GM12865 (cell line): ENCODE data around the gene ATP5MG.

Experiments used
- DNase-seq: peaks from one replicate; pipeline ENCODE4 v3.0.0; 2010; ENCODE audit warnings: low read depth
- H3K4me3 ChIP-seq: 2 replicates; pipeline ENCODE4 v1.5.1; 2011; ENCODE audit warnings: mild to moderate bottlenecking, low read depth, low read length, control low read depth
- TF ChIP-seq, protein P1 (sequence below): IDR thresholded peaks from 2 replicates; pipeline ENCODE4 v1.5.1; 2011; ENCODE audit warnings: low read length, control low read depth, low read depth, inconsistent platforms; ENCODE audit not compliant: insufficient read depth; ENCODE audit errors: missing control alignments

ATP5MG gene

DNA sequence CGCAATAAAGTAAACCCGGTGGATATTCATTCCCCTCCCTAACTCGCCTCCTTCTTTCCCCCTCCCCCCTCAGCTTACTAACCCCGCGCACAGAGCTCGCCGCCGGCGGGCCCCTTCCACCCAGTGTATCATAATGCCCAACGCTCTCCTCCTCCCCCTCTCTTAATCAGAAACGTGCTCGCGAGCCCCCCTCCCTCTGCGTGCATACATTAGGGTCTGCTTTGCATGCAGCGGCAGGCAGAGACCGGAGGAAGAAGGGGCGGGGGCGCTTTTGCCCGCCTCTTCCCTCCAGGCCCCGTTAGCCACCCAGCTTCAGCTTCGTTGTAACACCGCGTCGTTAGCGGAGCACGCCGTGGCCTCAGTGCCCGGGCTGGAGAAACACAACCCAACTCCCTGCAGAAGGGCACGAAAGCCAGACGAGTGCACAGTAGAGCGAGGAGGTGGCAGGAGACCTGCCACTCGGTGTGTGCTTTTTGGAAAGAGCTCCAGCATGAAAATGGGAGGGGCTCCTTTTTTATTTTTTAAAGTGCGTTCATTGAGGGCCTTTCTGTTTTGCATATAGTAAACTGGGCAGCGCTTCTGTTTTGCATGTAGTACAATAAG lies 34.0 kb downstream of the ATP5MG start:
- peak; percentile 86 for DNase-seq
- TF ChIP-seq, protein P1, sequence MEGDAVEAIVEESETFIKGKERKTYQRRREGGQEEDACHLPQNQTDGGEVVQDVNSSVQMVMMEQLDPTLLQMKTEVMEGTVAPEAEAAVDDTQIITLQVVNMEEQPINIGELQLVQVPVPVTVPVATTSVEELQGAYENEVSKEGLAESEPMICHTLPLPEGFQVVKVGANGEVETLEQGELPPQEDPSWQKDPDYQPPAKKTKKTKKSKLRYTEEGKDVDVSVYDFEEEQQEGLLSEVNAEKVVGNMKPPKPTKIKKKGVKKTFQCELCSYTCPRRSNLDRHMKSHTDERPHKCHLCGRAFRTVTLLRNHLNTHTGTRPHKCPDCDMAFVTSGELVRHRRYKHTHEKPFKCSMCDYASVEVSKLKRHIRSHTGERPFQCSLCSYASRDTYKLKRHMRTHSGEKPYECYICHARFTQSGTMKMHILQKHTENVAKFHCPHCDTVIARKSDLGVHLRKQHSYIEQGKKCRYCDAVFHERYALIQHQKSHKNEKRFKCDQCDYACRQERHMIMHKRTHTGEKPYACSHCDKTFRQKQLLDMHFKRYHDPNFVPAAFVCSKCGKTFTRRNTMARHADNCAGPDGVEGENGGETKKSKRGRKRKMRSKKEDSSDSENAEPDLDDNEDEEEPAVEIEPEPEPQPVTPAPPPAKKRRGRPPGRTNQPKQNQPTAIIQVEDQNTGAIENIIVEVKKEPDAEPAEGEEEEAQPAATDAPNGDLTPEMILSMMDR: no peak
- H3K4me3 ChIP-seq: peak overlapping the region; percentile 95

DNA sequence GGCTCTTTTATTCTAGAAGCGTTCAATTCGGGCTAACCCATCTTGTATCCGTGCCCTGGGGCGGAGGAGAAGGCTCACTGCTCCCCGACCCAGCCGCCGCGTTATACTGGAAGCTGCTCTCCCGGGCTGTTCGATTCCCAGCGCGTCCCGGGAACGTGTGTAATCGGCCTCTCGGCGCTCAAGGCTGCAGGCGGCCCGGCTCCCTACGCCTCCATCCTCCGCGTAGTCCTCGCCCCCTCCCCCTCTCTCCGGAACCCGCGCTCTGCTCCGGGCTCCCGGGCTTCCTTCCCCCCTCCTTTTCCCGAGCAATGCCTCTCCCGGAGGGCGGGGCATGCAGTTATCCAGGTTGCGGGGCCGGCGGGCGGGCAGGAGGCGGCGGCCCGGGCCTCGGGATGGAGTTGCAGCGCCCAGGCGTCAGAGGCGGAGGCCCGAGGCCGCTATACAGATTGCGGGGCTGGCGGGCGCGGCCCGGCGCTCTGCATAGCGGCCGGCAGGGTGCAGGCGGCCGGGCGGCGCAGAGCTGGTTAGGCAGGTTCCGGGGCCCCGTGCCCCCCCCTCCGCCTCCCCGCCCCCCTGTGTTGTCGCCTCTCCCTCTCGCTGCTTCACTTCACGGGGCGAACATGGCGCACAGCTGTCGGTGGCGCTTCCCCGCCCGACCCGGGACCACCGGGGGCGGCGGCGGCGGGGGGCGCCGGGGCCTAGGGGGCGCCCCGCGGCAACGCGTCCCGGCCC lies 34.7 kb downstream of the ATP5MG start, which contains the start of gene KMT2A:
Gene KMT2A (plus strand): TSS at position 600 of the 732 bp plus-strand sequence. CDS start 21 bp downstream, at position 621.
- peak; percentile 98 for DNase-seq
- TF ChIP-seq, protein P1: no peak
- peak within 1 kb of the TSS; percentile 98 for H3K4me3 ChIP-seq

DNA sequence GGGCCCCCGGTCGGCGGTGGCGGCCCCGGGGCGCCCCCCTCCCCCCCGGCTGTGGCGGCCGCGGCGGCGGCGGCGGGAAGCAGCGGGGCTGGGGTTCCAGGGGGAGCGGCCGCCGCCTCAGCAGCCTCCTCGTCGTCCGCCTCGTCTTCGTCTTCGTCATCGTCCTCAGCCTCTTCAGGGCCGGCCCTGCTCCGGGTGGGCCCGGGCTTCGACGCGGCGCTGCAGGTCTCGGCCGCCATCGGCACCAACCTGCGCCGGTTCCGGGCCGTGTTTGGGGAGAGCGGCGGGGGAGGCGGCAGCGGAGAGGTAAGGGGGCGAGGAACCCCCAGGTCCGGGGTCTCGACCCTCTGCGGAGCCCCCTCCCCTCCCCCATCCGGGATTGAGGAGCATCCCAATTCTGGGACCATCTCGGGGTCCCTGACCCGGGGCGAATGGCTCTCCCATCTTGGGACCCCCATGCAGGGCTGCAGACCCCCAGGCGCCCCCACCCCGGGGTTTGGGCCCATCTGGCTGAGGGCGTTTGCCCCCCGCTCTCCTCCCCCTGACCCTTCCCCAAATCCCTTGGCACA lies 35.3 kb downstream of the ATP5MG start:
- H3K4me3 ChIP-seq: peak overlapping the region; percentile 98
- TF ChIP-seq, protein P1: no peak
- DNase-seq: peak; percentile 48

DNA sequence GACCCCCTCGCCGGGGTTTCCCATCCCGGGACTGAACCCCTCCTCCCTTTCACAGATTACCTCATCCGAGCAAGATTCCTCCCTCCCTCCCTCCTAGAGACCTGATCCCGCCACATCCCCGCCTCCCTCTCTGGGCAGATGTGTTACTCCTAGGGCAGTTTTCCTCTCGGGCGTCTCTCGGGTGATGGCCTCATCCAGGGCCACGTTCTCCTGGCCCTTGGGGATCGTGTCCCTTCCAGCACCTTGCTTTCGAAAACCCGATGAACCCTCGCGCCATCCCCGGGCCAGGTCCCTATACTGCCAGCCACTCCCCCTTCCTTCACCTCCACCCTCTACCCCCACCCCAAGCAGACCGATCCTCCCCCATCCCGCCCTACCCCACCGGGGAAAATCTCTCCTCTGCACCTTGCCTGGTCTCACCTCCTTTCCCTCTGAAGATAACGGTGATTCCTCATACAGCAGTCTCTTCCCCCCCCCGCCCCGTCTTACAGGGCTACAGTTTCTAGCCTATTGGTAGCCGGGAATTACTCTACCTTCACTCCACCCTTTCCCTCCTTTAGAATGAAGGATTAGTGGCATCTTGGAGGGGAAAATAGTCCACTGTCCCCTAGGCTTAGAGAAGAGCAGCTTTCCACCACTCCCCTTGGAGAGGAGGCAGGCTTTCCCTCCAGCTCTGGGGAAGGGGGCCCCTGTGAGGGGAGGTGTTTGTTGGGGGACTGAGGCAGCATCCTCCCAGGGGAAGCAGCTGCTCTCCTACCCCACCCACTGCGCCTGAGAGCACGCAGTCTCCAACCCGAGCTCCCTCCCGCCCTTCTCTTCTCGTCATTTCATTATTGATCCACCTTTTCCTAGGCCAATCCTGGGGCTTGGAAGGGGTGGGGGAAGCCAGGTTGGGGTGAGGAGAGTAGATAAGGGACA lies 36.1 kb downstream of the ATP5MG start:
- peak overlapping the region; percentile 98 for H3K4me3 ChIP-seq
- TF ChIP-seq, protein P1: no peak
- peak; percentile 38 for DNase-seq

DNA sequence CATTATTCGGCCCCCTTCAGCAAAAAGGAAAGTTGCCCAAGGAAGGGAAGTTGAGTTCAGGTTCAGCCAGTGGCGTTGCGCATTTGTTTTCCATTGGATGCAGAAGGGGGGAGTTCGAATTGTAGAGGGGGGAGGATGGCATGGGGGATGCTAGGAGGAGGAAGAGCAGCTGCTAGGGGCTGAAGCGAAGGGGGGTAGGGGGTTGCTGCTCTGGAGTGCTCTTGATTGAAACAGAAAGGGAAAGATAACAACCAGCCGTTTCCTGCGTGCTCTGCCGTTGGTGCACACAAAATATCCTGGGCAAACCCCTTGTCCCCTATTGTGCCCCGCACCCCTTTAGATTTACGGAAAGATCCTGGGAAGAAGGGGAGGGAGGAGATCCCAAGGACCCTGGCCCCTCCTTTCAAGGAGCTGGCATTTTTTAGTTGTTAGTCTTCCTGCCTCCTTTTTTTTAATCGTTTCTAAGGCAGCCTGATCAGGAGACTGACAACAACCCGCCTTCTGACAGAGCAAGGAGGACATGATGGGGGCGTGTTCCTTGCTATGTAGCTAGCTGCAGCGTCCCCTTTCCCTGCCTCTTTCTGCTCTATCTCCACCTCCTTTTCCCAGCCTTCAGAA lies 37.0 kb downstream of the ATP5MG start:
- DNase-seq: peak; percentile 65
- TF ChIP-seq, protein P1: no peak
- peak overlapping the region; percentile 98 for H3K4me3 ChIP-seq

DNA sequence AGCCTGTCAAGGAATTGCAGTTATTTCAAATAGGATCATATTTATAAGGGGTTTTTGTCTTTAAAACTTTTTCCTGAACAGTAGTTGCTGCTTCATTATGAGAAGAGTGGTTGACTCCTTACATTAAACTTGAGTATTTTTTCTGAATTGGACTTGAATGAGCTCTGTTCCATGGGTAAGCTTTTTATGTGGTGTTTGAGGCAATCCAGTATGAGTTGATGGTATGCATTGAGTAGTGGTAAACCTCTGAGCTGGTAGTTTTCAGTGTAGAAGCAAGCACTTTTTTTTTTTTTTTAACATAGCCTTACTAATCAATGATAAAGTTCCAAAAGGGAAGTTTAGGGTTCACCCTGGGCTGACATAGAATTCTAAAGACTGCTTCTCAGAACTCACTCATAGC lies 38.2 kb downstream of the ATP5MG start:
- TF ChIP-seq, protein P1: no peak
- no peak for DNase-seq
- peak overlapping the region; percentile 98 for H3K4me3 ChIP-seq
